IPS-11a (cell line): ENCODE measurements around the gene ARID4B.
"Not testable (repeated sequence)": the region's sequence is repeated elsewhere in the genome, so short reads cannot be mapped to it uniquely, and the experiment has no call there.

Experiments used
- H3K4me3 ChIP-seq: one replicate; pipeline ENCODE4 v1.5.1; 2013; ENCODE audit warnings: low read depth, low read length, control low read depth

The ARID4B gene

GRCh38 chr1:235227414-235227813 lies 100.6 kb downstream of the ARID4B start:
- no peak overlapping the region for H3K4me3 ChIP-seq

DNA sequence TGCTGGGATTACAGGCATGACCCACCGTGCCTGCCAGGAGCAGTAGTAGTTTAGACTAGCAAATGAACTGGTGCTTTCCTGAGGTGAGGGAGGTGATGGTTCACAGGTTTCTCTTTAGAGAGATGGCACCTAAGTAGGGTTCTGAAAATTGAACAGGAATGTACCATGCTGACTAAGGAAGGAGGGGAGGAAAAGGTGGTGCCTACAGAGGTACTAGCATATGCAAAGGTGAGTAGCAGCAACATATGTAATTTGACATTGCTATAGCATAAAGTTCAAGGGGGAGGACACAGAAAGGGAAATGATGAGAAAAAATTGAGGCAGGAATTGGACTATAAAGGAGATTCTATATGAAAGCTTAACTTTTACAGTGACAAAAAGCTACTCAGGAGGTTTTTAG lies 101.0 kb downstream of the ARID4B start:
- H3K4me3 ChIP-seq, result no peak overlapping the region

- no peak overlapping the region for H3K4me3 ChIP-seq
Measured at GRCh38 chr1:235225299-235225698, 102.7 kb downstream of the ARID4B start.

DNA sequence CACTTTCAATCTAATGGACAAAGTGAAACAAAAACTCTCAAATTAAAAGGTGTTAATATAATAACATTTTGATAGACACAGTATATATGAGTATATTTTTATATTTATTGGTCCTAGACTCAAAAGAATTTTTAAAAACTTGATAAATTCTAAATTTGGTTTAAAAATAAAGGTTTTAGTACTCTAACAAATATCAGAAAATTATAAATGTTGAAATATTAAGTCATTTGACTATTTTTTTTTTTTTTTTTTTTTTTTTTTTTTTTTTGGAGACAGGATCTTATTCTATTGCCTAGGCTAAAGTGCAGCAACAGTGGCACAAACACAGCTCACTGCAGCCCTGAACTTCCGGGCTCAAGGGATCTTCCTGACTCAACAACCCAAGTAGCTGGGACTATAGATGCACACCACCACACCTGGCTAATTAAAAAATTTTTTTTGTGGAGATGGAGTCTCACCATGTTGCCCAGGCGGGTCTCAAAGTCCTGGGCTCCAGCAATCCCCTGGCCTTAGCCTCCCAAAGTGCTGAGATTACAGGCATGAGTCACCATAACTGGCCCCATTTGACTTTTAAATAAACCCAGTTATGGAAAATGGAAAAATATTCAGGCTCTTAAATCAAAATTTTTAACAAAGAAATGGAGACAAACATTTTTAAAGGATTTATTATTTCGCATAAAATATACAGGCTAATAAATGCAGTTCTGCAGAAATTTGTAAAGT lies 106.2 kb downstream of the ARID4B start:
- H3K4me3 ChIP-seq, result no peak overlapping the region

DNA sequence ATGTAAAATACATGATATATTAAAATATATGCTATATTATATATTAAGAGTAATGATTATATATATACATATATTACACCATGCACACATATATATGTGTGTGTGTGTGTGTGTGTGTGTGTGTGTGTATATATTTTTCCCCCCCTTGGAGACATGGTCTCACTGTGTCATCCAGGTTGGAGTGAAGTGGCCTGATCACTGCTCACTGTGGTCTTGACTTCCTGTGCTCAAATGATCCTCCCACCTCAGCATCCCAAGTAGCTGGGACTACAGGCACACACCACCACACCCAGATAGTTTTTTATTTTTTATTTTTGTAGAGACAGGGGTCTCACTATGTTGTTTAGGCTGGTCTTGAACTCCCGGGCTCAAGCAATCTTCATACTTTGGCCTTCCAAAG lies 112.5 kb downstream of the ARID4B start:
- no peak overlapping the region for H3K4me3 ChIP-seq

DNA sequence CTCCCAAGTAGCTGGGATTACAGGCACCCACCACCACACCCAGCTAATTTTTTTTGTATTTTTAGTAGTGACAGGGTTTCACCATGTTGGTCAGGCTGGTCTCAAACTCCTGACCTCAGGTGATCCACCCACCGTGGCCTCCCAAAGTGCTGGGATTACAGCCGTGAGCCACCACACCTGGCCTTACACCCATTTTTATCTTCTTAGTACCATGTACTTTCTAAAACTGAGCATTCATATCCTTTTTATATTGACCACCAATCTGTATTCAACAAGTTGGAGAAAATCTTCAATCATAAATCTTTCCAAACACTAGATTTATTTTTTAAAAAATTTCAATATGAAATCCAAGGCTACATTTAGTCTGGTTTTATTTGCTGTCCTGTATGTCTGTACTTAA lies 113.0 kb downstream of the ARID4B start:
- not testable (repeated sequence) for H3K4me3 ChIP-seq

DNA sequence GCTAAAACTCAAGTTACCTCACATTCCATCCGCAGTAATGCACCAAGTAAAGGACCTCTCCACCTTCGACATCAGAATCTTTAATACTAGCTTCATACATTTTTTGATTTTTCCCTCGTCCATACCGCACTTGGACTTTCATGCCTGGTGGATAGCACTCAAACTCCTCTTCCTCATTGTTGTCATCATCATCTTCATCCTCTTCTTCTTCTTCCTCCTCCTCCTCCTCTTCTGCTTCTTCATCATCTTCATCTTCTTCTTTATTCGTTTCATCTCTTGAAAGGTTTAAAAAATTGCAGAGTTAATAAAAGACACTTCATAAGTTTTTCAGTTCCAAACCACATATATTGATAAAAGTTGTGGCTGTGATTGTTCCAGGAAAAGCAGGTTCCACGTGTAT lies 114.2 kb downstream of the ARID4B start:
- no peak overlapping the region for H3K4me3 ChIP-seq

DNA sequence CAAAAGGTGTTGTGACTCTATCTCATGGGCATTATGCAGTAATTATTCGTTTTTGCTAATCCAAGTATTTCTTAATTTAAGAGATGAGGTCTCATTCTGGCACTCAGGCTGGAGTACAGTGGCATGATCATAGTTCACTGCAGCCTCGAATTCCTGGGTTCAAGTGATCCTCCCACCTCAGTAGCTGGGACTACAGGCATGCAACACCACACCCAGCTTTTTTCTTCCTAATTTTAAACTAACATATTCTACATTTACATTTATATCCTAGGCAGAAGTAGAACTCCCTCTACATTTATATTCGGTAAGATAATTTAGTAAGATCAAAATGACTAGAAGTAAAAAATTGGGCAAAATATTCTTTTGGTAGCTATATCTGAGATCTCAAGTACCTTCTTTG lies 116.5 kb downstream of the ARID4B start:
- no peak overlapping the region for H3K4me3 ChIP-seq

- H3K4me3 ChIP-seq, result no peak overlapping the region
Measured at GRCh38 chr1:235207209-235207565, 120.8 kb downstream of the ARID4B start.

DNA sequence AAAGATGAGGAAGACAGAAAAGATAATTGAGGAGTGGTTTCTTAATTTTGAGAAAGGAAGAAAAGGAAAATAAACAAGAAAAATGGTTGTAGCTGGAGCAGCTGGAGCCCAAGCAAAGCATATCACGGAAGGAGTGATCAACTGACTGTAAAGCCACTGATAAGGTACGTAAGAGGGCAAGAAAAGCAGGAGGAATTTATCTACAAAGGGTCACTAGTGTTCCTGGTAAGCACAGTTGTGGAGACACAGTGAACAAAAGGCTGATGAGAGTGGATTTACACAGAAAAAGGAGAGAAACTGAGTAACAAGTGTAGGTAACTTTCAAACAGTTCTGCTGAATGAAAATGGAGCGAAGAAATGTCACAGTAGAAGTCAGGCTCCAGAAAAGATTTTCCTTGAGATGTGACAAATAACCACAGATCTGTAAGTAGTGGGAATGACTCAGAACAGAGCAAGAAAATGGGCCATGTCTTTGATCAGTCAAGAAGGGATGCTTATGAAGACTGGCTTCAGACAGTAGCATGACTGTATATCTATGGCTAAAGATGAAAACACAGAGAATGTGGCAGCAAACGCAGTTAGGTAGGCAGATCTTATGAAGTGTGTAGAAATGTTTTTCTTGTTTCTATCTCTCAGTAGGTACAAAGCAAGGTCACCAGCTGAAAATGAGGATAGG lies 121.3 kb downstream of the ARID4B start:
- H3K4me3 ChIP-seq, result no peak overlapping the region

DNA sequence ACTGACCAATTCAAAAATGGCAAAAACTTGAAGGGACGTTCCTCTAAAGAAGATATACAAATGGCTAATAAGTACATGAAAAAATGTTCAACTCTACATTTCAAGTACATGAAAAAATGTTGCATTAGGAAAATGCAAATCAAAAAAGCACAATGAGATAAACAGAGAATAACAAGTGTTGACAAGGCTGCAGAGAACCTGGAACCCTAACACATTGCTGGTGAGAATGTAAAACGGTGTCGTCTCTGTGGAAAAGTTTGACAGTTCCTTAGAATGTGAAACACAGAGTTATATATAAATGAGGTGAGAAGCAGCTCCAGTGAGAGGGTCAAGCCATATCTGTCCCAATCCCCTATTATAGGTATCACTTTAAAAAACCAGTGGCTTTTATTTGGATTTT lies 122.3 kb downstream of the ARID4B start:
- no peak overlapping the region for H3K4me3 ChIP-seq

DNA sequence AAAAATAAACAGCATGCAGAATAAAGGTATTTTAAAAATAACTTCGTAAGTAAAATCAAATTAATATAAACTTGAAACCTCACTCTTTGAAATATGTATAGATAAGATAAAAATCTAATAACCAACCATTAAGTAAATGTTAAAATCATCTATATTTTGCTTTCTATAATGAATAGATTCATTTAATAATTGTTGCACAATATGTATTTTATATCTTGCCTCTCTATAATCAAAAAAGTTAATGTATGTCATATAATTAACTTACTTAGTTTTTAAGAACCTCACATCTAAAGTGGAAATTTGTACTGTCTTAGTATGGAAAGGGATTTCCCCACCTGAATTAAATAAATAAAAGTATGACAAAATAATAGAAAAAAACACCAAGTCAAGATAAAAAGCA lies 124.6 kb downstream of the ARID4B start:
- no peak overlapping the region for H3K4me3 ChIP-seq

- H3K4me3 ChIP-seq, result not testable (repeated sequence)
Measured at GRCh38 chr1:235202447-235202846, 125.5 kb downstream of the ARID4B start.

DNA sequence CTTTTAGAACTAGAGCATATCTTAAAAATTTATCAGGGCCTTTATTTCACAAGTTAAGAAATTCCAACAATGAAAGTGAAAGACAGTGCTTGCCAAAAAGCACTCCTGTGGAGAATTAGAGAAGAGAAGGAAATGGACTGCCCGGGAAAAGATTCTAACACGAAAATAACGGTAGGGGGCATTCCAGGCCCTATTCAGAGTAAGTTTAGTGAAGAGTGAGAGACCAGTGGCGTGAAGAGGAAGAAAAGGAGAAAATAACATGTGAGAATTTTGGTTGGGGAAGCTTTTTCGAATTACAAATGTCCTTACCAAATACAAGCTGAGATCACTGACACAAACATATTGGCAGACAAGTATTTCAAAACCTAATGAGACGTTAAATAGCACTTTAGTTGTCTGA lies 128.5 kb downstream of the ARID4B start:
- H3K4me3 ChIP-seq, result no peak overlapping the region

- no peak overlapping the region for H3K4me3 ChIP-seq
Measured at GRCh38 chr1:235190431-235190830, 137.5 kb downstream of the ARID4B start.

DNA sequence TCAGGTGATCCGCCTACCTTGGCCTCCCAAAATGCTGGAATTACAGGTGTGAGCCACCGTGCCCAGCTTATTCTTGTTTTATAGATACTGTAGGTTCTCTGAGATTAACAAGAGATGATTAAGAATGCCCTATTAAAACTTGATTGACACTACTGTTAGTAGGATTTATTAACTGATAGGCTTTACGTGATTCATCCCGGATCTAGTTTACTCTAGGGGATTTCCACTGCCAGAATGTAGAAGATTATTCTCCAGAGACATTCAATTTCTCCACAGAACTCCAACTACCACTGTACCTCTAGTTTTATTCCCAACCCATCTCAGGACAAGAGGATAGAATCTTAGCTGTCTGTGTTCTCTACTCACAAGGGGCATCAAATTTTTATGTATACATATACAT lies 140.7 kb downstream of the ARID4B start:
- H3K4me3 ChIP-seq, result no peak overlapping the region

DNA sequence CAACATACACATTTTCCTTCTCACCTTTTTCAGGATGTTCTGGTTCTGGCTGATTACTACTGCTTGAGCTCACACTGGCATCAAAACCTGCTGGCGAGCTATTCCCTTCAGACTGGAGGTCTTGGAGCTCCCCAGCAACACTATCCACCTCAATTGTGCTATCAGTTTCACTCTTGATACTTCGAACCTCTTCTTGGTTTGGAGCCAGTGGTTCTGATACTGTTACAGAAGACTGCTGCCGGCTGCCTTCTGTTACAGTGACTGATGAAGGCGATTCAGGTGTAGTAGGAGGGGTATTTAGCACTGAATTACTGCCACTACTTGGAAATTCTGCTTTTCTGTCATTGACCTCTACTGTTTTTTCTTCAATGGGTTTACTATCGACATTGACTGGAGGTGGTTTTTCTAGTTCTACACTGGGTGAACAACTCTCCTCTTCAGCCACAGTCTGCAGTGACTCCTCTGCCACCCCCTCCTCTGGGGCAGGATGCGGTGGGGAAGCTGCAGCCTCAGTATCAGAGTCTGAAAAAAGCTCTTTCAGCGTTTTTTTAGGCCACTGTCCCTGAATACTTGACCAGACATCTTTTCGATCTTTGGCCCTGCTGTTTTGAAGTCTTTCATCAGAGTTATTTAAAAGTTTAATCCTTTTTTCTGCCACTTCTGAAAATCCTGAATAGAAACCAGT lies 146.3 kb downstream of the ARID4B start:
- H3K4me3 ChIP-seq, result no peak overlapping the region

- H3K4me3 ChIP-seq, result no peak overlapping the region
Measured at GRCh38 chr1:235180916-235181460, 147.0 kb downstream of the ARID4B start.

- H3K4me3 ChIP-seq, result no peak overlapping the region
Measured at GRCh38 chr1:235176486-235176885, 151.5 kb downstream of the ARID4B start.

GRCh38 chr1:235169986-235170385 lies 158.0 kb downstream of the ARID4B start:
- no peak overlapping the region for H3K4me3 ChIP-seq

- no peak overlapping the region for H3K4me3 ChIP-seq
Measured at GRCh38 chr1:235168375-235168774, 159.6 kb downstream of the ARID4B start.
